ENCODE measurements around the gene IL1R1.

Gene IL1R1

DNA sequence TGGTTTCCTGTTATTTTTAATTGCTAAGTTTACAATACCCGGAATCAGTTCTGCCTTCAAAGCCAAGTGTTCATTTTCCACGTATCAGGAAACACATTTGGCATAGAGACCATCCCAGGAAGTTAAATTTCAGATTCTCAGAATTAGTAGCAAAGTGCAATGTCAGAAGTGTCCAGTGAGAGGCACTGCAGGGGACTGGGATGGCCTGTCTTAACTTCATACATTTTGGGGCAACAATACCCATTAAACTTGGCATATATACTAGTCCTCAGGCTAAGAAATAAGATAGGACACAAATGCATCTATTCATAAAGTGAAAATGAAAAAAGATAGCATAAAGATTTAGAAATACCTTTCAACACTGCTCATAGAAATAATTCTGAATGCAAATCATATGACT is 42.8 kb downstream of the IL1R1 start:
- peaks cover 4% of the 10 kb centered on the region for H3K9me3 Mint-ChIP-seq
- no peak overlapping the region for H3K4me3 Mint-ChIP-seq
- H3K27ac Mint-ChIP-seq = no peak overlapping the region

GRCh38 chr2:102186791-102187495 is 44.4 kb downstream of the IL1R1 start, which contains the start of gene IL1RL2:
TSS of gene IL1RL2 (plus strand) at chr2:102187023. CDS start at chr2:102187868, 845 bp downstream.
- Mint-ChIP-seq H3K4me1 (ENCODE audit: low read depth) (peaks cover 15% of the 10 kb centered on the region), H3K4me3 (peak within 1 kb of the TSS; percentile 73), H3K36me3 (ENCODE audit: low read depth) (peaks cover 5% of the 10 kb centered on the region), H3K9me3 (peaks cover 4% of the 10 kb centered on the region), H3K27ac (peak within 1 kb of the TSS; percentile 83), H3K27me3 (peaks cover 53% of the 10 kb centered on the region)

More for the DNA sequence above, 42.8 kb downstream of the IL1R1 start:
- peaks cover 50% of the 10 kb centered on the region for H3K27me3 Mint-ChIP-seq
- H3K4me1 Mint-ChIP-seq (ENCODE audit: low read depth) = peaks cover 15% of the 10 kb centered on the region
- peaks cover 5% of the 10 kb centered on the region for H3K36me3 Mint-ChIP-seq (ENCODE audit: low read depth)

DNA sequence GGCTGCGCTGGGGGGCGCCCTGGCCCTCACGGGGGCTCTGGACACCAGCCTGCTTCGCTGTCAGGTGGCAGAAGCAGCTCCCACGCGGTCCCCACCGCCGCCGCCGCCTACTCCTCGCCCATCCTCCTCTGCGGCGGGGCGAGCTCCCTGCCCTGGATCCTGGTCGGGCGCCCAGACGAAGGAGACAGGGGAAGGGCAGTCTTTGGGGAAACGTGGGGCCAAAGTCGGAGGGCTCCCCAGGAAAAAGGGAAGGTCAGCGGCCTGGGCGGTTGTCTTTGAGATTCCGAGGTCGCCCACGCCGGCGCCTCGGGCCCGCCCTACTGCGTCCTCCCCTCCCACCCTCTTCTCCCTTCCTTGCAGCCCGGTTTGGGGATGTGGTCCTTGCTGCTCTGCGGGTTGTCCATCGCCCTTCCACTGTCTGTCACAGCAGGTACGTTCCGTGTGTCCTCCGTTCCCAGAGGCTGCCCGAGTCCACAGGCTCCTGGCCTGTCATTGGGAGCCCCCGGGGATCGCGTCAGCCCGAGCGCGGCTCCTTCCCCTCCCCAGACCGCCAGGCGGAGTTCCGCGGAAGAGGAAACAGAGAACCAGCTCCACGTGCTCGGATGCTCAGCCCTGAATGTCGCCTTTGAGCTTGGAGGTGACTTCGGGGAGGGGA is 45.1 kb downstream of the IL1R1 start:
- H3K27me3 Mint-ChIP-seq = peaks cover 58% of the 10 kb centered on the region
- peaks cover 5% of the 10 kb centered on the region for H3K36me3 Mint-ChIP-seq (ENCODE audit: low read depth)
- H3K4me3 Mint-ChIP-seq = peak overlapping the region; percentile 73
- H3K4me1 Mint-ChIP-seq (ENCODE audit: low read depth) = peaks cover 15% of the 10 kb centered on the region
- H3K9me3 Mint-ChIP-seq = peaks cover 4% of the 10 kb centered on the region
- peak overlapping the region; percentile 83 for H3K27ac Mint-ChIP-seq

DNA sequence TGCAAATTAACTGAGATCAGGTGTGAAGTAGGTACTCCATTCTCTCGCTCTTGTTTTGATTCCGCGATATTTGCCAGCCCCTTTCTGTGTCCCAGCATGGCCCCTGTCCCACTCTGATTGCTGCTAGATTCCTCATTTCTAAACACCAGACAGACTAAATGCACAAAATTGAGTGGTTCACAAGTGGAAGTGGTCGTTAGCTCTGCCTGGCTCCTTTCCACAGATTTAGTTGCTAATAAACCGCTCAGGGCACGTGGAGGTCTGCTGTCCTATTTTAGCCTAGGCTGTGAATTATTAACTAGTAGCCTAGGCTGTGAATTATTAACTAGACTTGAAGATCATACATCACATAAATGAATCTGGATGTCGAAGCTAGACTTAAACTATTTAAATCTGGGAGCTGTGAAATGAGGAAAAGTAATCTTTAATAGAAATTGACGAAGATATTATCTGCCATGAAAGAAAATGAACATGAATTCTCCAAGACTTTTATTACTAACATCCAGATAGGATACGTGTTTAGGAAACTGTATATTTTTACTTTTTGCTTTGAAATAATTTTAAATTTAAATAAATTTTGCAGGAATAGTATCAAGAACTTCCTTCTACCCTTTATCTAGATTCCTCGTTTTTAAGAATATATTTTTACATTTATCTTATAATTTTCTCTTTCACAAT is 48.0 kb downstream of the IL1R1 start:
- Mint-ChIP-seq H3K36me3 (ENCODE audit: low read depth) (peaks cover 5% of the 10 kb centered on the region), H3K9me3 (peaks cover 4% of the 10 kb centered on the region), H3K4me3 (no peak overlapping the region), H3K27me3 (peaks cover 57% of the 10 kb centered on the region), H3K27ac (no peak overlapping the region), H3K4me1 (ENCODE audit: low read depth) (peaks cover 15% of the 10 kb centered on the region)

DNA sequence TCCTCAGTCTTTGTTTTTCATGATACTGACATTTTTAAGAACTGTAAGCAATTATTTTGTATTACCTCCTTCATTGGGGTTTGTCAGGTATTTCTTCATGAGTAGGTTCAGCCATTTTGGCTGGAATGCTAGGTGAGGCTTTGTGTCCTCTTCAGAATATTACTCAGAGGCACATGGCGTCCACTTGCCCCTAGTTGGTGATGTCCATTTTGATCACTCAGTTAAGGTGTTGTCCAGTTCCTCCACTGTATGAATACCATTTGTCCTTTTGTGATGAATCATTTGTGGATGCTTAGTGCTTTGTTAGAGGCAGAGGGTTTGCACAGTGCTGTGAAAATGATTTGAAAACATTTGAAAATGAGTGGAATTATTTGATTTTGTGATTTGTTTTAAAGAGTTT is 49.0 kb downstream of the IL1R1 start:
- Mint-ChIP-seq H3K27ac (no peak overlapping the region), H3K4me3 (no peak overlapping the region), H3K36me3 (ENCODE audit: low read depth) (peaks cover 5% of the 10 kb centered on the region)

GRCh38 chr2:102193074-102193473 is 50.5 kb downstream of the IL1R1 start:
- Mint-ChIP-seq H3K9me3 (peaks cover 6% of the 10 kb centered on the region), H3K27ac (no peak overlapping the region), H3K4me1 (ENCODE audit: low read depth) (peaks cover 10% of the 10 kb centered on the region), H3K36me3 (ENCODE audit: low read depth) (peaks cover under 1% of the 10 kb centered on the region), H3K4me3 (no peak overlapping the region), H3K27me3 (peaks cover 50% of the 10 kb centered on the region)

More for the DNA sequence above, 49.0 kb downstream of the IL1R1 start:
- Mint-ChIP-seq H3K4me1 (ENCODE audit: low read depth) (peaks cover 12% of the 10 kb centered on the region), H3K9me3 (peaks cover 4% of the 10 kb centered on the region), H3K27me3 (peaks cover 51% of the 10 kb centered on the region)

GRCh38 chr2:102194609-102195268 is 52.2 kb downstream of the IL1R1 start:
- Mint-ChIP-seq H3K27me3 (peaks cover 49% of the 10 kb centered on the region), H3K4me1 (ENCODE audit: low read depth) (peaks cover 9% of the 10 kb centered on the region), H3K4me3 (no peak overlapping the region), H3K36me3 (ENCODE audit: low read depth) (no peaks in the 10 kb centered on the region), H3K9me3 (peaks cover 5% of the 10 kb centered on the region), H3K27ac (no peak overlapping the region)

DNA sequence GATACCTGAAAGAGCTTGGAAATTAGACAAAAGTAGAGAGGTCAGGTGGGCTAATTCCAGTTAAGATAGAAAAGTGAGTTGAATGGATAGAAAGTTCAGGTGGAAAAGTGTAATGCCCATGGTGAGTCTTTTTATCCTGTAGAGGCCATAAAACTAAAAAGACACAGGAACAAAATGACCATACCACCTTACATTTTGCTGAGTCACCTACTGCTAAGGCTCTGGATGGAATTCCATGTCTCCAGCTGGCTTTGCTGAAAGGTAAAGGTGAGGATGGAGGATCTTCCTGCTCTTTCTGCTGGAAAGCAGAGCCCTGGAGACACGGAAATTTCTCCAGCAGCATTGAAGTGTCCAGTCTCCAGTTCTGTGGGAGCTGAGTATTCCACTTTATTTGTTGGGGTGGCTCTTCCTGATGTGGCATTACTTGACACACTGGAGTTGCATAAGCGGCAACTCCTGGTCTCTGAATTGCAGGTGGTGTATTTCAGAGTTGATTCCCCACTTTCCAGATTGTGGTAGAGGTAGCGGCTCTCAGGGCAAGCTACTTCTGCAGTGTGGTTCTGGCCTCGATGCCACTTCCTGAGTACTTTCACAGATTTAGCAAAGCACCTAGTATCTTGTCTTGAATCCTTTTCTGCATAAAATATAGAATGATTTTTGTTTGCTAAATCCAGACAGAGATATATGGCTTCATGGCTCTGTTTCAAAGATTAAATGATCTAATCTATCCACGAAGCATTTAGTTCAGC is 55.0 kb downstream of the IL1R1 start:
- Mint-ChIP-seq H3K27ac (no peak overlapping the region), H3K36me3 (ENCODE audit: low read depth) (no peaks in the 10 kb centered on the region), H3K27me3 (peaks cover 40% of the 10 kb centered on the region), H3K4me1 (ENCODE audit: low read depth) (peaks cover 9% of the 10 kb centered on the region), H3K4me3 (no peak overlapping the region), H3K9me3 (peaks cover 5% of the 10 kb centered on the region)

- H3K4me3 Mint-ChIP-seq = no peak overlapping the region
- H3K36me3 Mint-ChIP-seq (ENCODE audit: low read depth) = no peaks in the 10 kb centered on the region
- peaks cover 9% of the 10 kb centered on the region for H3K4me1 Mint-ChIP-seq (ENCODE audit: low read depth)
- H3K9me3 Mint-ChIP-seq = peaks cover 14% of the 10 kb centered on the region
- H3K27ac Mint-ChIP-seq = no peak overlapping the region
- peaks cover 23% of the 10 kb centered on the region for H3K27me3 Mint-ChIP-seq
Measured at GRCh38 chr2:102200539-102200938, 58.0 kb downstream of the IL1R1 start.

DNA sequence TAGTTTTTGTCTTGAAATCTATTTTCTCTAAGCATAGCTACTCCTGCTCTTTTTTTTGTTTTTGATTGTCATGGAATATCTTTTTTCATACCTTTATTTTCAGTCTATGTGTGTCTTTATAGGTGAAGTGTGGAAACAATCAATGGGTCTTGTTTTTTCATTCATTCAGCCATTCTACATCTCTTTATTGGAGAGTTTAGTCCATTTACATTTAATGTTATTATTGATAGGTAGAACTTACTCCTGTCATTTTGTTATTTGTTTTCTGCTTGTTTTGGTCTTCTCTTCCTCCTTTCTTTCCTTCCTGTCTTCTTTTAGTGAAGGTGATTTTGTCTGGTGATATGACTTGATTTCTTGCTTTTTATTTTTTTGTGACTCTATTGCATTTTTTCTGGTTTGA is 62.1 kb downstream of the IL1R1 start:
- Mint-ChIP-seq H3K36me3 (ENCODE audit: low read depth) (no peaks in the 10 kb centered on the region), H3K27me3 (peaks cover 4% of the 10 kb centered on the region), H3K4me1 (ENCODE audit: low read depth) (no peaks in the 10 kb centered on the region), H3K4me3 (no peak overlapping the region), H3K27ac (no peak overlapping the region), H3K9me3 (peaks cover 9% of the 10 kb centered on the region)

DNA sequence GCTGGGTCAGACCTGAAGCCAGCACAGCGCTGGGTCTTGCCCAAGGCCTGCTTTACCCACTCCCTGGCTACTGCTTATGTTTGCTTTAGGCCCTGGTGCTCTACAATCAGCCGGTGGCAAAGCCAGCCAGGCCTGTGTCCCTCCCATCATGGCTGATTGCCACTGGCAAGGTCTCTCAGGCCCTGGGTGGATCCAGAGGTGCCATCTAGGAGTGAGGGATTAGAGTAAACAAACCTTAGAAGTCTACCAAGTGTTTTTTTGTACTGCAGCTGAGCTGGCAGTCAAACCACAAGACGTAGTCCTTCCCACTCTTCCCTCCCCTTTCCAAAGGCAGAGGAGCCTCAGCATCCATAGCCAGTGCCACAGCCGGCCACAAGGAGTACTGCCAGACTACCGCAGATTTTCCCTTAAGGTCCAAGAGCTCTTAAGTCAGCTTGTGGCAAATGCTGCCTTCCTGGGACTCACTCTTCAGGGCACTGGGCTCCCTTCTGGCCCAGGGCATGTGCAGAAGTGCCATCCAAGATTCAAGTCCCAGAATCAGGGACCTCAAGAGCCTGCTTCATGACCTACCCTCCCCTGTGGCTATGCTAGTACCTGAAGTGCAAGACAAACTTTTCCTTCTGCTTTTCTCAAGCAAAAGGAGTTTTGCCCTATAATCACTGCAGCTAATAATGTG is 64.3 kb downstream of the IL1R1 start:
- Mint-ChIP-seq H3K27ac (no peak overlapping the region), H3K27me3 (no peaks in the 10 kb centered on the region), H3K4me3 (no peak overlapping the region), H3K36me3 (ENCODE audit: low read depth) (no peaks in the 10 kb centered on the region), H3K9me3 (peaks cover 9% of the 10 kb centered on the region), H3K4me1 (ENCODE audit: low read depth) (no peaks in the 10 kb centered on the region)

DNA sequence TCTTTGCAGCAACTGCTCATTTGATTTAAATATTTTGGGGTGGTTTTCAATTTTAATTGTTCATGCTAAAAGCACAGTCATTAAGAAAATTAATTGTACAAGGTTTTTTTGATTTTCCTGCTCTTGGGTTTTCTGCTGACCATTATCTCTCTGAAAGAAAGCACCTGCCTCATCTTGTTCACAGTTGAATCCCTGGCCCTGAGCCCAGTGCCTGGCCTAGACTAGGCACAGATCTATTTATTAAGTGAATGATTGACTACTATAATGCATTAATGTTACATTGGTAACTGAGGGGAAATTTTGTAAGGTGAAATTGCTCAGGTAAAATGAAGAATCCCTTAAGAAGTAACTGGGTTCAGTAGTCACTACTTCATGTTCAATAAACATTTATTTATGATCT is 66.2 kb downstream of the IL1R1 start:
- H3K27me3 Mint-ChIP-seq = no peaks in the 10 kb centered on the region
- no peak overlapping the region for H3K4me3 Mint-ChIP-seq
- no peak overlapping the region for H3K27ac Mint-ChIP-seq
- H3K4me1 Mint-ChIP-seq (ENCODE audit: low read depth) = no peaks in the 10 kb centered on the region
- H3K36me3 Mint-ChIP-seq (ENCODE audit: low read depth) = no peaks in the 10 kb centered on the region
- H3K9me3 Mint-ChIP-seq = peaks cover 9% of the 10 kb centered on the region

GRCh38 chr2:102209474-102209873 is 66.9 kb downstream of the IL1R1 start:
- Mint-ChIP-seq H3K4me1 (ENCODE audit: low read depth) (no peaks in the 10 kb centered on the region), H3K9me3 (peaks cover 9% of the 10 kb centered on the region), H3K27me3 (no peaks in the 10 kb centered on the region), H3K36me3 (ENCODE audit: low read depth) (no peaks in the 10 kb centered on the region), H3K4me3 (no peak overlapping the region), H3K27ac (no peak overlapping the region)

DNA sequence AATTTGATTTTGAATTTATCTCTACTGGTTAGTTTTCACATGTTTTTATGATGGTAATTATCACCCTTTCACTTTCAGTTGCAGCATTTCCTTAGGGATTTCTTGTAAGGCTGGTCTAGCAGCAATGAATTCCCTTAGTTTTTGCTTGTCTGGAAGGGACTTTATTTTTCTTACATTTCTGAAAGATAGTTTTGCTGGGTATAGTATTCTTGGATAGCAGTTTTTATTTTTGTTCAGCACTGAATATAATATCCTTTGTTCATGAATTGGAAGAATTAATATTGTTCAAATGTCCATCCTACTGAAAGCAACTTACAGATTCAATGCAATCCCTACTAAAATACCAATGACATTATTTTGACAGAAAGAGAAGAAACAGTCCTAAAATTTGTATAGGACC is 74.5 kb downstream of the IL1R1 start:
- Mint-ChIP-seq H3K27ac (no peak overlapping the region), H3K4me1 (ENCODE audit: low read depth) (peaks cover 7% of the 10 kb centered on the region), H3K4me3 (no peak overlapping the region), H3K36me3 (ENCODE audit: low read depth) (peaks cover 26% of the 10 kb centered on the region), H3K9me3 (peaks cover 36% of the 10 kb centered on the region), H3K27me3 (no peaks in the 10 kb centered on the region)
